GM19035 (cell line): ENCODE measurements around the gene TP53TG3C.
"Not testable (repeated sequence)": the region's sequence is repeated elsewhere in the genome, so short reads cannot be mapped to it uniquely, and the experiment has no call there.

Source experiments
- ATAC-seq: cut with Tn5 transposase; IDR thresholded peaks from one replicate; pipeline ENCODE4 v1.9.1; 2021; ENCODE audit not compliant: unreplicated experiment

Gene TP53TG3C, protein sequence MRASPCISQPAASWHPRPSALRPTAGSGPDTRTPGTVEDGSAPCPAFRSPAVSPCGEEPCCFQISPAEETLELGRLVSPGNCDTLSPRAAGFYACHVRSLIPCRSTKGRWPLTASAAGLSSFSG

GRCh38 chr16:33193926-33194325 lies at the start of gene TP53TG3C:
TSS of gene TP53TG3C (plus strand) at chr16:33194226. CDS start at chr16:33194294, 68 bp downstream.
- ATAC-seq, result not testable (repeated sequence)
